A673 (cell line): ENCODE results near the gene OTX1.

ENCODE experiments used
- CTCF ChIP-seq: fragments of 300-800, 200-600 bp; sonication (generic); conservative IDR thresholded peaks from 2 replicates; pipeline ENCODE4 v1.5.1; 2017; ENCODE audit warnings: low read depth, mild to moderate bottlenecking, antibody characterized with exemption, low read length, moderate library complexity, mixed read lengths
- EZH2 ChIP-seq: fragments of 200-600 bp; sonication (generic); IDR thresholded peaks from 2 replicates; pipeline ENCODE4 v1.6.1; 2017; ENCODE audit warnings: borderline replicate concordance, low read depth, mild to moderate bottlenecking, mixed read lengths, antibody characterized with exemption, low read length; ENCODE audit not compliant: poor library complexity, severe bottlenecking

DNA sequence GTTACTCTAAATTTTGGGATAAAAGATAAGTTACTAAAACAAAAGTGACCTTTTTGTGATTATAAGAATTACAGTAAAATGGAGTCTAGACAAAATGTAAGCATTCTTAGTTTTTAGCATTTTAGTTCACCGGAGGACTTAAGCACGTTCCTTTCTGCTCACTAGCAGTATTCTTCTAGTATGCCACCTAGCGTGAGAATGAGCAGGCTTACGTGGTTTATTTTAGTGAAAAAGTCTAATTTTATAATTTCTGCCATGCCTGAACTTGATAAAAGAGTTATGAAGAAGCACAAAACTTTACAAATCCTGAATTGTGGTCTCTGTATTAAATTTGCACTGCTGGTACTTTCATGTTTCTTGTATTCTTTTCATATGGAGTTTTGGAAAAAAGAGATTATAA, 12.6 kb upstream of the OTX1 start:
- no peak for TF ChIP-seq CTCF
- TF ChIP-seq EZH2, result no peak
